GM08714 (cell line): Measurements from ENCODE around the gene LIN7A.
A peak's percentile ranks its signal among the peaks of the same experiment; 100 is the strongest.

Experiments
- H3K4me3 ChIP-seq: fragments of 200-500 bp; sonication (Bioruptor generic); 2 replicates; pipeline ENCODE4 v1.5.1; 2014; ENCODE audit warnings: mild to moderate bottlenecking, low read length, inconsistent platforms
- ZNF274 ChIP-seq: IDR thresholded peaks from 2 replicates; pipeline ENCODE4 v1.6.1; 2012; ENCODE audit warnings: mild to moderate bottlenecking, low read depth, low read length

LIN7A gene

DNA sequence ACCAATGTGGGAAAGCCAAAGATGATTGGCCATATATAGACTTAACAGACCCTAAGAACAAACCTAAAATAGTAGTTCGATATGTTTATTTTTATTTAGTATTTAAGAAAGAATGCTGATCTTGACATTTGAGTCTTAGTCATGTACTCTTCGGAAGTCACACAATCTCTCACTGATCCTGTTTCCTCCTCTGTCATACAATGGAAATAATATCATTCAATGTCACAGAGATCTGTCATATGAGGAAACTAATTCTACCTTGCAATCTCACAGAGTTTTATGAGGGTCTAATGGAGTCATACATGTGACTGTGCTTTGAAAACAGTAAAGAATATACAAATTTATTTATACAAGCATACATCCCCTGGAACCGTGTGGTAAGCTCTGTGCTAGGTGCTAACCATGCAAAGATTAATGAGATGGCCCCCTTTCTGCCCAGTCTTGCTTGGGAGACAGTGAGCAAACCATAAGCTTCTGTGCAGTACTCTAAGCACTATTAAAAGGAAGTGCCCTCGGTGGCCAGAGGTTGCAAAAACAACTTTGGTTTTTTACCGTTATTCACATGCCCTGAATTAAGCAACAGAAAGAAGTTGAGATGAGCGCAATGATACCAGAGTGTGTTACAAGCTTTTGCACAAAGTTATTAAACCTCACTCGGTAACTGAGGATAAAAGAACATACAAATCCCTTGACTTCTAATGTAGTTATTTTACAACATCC is 1.7 kb upstream of the LIN7A start:
- no peak for TF ChIP-seq ZNF274

DNA sequence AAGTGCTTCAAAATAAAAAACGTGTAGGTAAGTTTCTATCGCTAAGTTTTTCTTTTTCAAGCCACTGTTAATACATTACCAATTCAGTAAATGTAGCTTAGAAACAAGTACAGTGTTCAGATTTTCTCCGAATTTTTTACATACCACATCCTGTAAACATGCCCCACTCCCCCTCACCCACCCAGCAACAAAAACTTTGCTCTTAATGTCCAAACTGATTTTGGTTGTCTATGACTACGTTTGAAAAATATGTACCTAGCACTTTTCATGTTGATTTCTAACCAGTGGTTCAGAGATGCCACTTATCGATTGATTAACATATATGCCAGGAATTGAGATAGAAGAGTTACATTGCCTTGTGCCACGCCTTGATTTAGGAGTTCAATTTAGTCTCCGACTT is 663 bp upstream of the LIN7A start:
- peak overlapping the region; percentile 92 for H3K4me3 ChIP-seq
- TF ChIP-seq ZNF274 = no peak

More for the DNA sequence above, 1.7 kb upstream of the LIN7A start:
- H3K4me3 ChIP-seq = no peak overlapping the region

GRCh38 chr12:80936642-80937390 is 918 bp downstream of the LIN7A start:
- no peak for TF ChIP-seq ZNF274
- peak overlapping the region; percentile 92 for H3K4me3 ChIP-seq

DNA sequence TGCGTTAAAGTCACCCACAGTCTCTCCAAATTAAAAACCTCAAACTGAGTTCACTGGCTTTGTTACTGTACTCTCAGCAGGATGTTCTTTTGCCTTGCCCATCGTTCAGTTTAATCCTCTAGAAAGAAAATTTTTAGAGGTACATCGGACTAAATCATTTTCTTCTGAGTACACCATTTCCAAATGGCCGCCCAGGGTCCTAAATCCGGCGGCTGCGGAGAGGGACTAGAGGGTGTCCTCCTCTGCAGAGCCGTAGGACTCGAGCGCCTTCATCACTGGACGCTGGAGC is 1.4 kb downstream of the LIN7A start:
- H3K4me3 ChIP-seq = peak overlapping the region; percentile 92
- no peak for TF ChIP-seq ZNF274

GRCh38 chr12:80935111-80935510 is 2.6 kb downstream of the LIN7A start:
- TF ChIP-seq ZNF274 = no peak
- H3K4me3 ChIP-seq = peak overlapping the region; percentile 40; the same call in 1 of the 2 replicates

DNA sequence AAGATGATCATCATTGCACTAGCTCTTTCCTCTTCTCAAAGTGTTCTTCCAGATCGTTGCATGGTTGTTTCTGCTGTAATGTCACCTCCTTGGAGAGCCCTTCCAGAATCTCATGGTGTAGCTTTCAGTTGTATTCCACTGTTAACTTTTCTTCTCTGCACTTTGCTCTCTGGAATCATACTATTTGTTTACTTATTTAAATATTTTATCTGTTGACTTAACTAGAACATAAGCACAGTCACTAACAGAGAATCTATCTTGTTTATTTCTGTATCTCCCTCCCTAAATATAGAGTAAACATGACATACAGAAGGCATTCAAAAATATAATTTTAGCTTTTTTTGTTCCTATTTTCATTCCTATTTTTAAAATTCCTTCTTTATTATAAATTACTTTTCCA is 11.8 kb downstream of the LIN7A start:
- TF ChIP-seq ZNF274 = no peak
- H3K4me3 ChIP-seq = no peak overlapping the region

GRCh38 chr12:80925237-80925636 is 12.5 kb downstream of the LIN7A start:
- no peak for TF ChIP-seq ZNF274
- no peak overlapping the region for H3K4me3 ChIP-seq

DNA sequence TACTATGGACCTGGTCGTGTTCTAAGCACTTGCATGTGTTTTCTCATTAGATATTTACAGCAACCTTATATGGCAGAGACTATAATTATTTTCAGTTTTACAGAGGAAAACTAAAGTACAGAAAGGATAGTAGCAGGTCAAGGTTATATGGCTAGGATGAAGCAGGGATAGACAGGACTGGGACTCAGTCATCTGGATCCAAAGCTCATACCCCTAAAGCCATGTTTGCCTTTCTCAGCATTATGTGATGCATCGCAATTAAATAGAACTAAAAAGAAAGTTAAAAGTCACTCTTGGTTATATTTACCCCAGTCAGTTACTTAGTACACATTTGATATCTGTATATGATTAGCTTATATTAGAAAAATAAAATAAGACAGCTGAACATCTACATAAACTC is 13.3 kb downstream of the LIN7A start:
- no peak for TF ChIP-seq ZNF274
- H3K4me3 ChIP-seq = no peak overlapping the region

GRCh38 chr12:80920006-80920405 is 17.7 kb downstream of the LIN7A start:
- H3K4me3 ChIP-seq = no peak overlapping the region
- no peak for TF ChIP-seq ZNF274

DNA sequence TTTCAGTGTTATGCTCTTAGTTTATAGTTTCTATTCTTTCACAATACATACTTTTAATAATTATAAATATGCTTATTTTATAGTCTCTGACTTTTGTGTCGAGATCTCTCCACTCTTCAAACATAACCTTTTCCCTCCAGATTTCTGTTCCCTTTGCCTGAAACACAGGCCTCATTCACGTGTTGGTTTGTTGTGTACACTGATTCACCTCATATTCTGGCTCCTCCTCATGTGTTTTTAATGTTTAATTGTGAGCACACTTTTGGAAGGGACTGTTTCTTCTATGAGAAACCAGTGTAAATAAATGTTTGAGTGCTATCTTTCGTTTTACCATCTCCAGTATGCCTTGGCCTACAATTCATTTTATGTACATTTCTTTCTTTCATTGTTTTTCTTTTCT is 20.1 kb downstream of the LIN7A start:
- no peak overlapping the region for H3K4me3 ChIP-seq
- TF ChIP-seq ZNF274 = no peak

GRCh38 chr12:80912901-80913770 is 24.6 kb downstream of the LIN7A start:
- TF ChIP-seq ZNF274 = no peak
- H3K4me3 ChIP-seq = no peak overlapping the region

- no peak overlapping the region for H3K4me3 ChIP-seq
- TF ChIP-seq ZNF274 = no peak
These were observed 28.4 kb downstream of the LIN7A start for GRCh38 chr12:80909370-80909769.

DNA sequence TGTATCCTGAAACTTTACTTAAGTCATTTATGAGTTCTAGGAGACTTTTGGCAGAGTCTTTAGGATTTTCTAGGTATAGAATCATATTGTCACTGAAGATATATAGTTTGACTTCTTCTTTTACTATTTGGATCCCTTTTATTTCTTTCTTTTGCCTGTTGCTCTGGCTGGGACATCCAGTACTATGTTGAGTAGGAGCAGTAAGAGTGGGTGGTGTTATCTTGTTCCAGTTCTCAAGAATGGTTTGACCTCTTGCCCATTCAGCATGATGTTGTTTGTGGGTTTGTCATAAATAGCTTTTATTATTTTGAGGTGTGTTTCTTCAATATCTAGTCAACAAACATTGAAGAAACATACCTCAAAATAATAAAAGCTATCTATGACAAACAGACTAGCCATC is 35.0 kb downstream of the LIN7A start:
- H3K4me3 ChIP-seq = no peak overlapping the region

DNA sequence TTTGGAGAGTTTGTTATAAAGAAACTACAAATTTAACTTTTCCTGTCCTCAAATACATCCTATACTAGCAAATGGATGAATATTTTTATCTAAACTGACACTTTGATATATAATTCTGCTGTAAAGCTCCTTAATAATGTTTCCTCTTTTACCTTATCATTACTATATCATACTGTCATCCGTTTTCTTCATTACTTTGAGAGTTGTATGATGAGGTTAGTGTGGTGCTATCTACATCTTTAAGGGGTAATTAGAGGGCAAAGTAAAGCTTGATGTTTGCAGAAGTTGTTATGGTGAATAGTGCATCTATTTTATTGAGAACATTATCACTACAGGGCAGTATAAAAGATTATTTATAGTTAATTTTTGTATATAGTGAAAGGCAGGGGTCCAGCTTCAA is 36.1 kb downstream of the LIN7A start:
- TF ChIP-seq ZNF274 = no peak
- H3K4me3 ChIP-seq = no peak overlapping the region

More for the DNA sequence above, 35.0 kb downstream of the LIN7A start:
- TF ChIP-seq ZNF274 = no peak

DNA sequence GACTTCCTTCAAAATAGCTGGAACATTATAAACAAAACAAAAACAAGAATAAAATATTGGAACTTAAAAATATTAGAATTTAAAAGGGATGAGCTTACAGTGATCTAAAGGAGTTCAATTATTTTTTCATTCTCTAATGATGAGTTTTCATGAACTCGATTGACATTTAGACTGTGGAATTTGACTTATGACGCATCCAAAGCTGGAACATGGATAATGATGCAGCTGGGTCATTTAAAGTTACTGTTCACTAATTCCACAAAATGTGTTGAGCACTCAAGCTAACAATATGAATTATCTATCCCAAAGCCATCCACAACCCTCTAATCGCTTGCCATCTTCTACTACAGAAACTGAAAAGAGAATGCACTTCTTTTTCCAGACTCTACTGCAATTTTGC is 42.5 kb downstream of the LIN7A start:
- no peak for TF ChIP-seq ZNF274
- no peak overlapping the region for H3K4me3 ChIP-seq
